CD1c-positive myeloid dendritic cell (primary cell): ENCODE data around the gene MYOM3.

Source experiments
- DNase-seq: peaks from one replicate; pipeline ENCODE4 v3.0.0-alpha.2; 2016; ENCODE audit errors: extremely low spot score

MYOM3 gene

DNA sequence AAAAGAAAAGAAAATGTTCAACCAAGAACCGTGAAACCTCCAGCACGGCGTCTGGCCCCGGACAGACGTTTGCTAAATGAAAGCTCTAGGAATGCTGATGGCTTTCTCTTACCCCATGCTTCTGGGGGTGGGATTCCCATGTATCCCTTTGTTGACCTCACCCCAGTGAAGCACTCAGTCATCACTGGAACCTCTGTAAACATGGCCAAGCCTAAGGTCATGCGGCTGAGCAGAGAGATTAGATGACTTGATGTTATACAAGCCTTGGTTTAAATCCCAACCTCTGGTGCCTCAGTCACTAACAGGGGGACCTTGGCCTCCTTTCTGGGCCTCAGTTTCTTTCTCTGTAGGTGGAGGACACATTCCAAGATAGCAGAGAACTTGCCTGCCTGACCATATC, 2.8 kb upstream of the MYOM3 start:
- no peak for DNase-seq

DNA sequence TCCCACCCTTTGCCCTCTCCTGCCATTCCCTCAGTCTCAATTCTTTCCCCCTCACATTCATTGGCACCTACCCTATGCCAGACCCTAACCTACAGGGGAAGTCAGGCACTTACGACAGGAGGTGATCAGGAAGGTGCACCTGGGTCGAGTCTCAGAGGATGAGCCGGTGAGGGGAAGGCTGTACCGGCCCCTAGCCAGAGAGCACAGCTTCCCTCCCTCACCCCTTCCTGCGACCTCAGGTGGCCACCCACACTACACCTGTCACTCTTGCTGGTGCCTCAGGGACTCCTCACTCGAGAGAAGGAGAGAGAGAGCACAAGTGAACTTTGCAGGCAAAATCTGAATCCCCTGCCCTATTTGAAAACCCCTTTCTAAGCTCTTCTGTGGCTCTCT, 1.7 kb upstream of the MYOM3 start:
- no peak for DNase-seq

DNA sequence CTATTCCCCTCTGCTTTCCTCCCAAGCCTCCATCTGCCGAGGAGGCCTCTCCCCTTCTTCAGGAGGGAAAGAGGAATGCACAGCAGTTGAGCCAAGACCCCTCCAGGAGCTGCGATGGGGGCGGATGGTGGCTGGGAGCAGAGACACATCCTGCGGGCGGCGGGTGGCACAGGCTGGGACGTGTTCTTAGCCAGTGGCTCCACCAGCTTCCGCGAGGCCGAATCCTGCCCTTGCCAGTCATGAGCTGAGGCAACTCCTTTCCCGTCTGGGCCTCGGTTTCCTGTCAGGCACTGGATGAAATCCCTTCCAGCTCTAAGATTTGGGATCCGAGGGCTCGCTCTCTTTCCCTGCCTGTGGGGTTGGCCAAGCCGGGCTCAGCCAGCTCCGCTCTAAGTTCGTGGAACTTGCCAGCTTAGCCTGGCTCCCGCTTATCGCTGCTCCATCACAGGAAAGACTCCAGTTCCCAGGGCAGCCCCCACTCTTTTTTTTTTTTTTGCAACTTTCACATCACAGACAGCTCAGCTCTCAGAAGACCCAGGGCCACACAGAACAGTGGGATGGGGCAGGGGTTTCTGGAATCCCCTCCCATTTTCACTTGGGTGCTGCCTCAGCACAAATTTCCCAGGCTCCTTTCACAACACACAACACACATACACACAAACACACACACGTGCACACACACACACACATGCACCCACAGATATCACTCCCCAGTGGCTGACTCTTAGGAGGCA, 506 bp downstream of the MYOM3 start:
- DNase-seq = no peak

DNA sequence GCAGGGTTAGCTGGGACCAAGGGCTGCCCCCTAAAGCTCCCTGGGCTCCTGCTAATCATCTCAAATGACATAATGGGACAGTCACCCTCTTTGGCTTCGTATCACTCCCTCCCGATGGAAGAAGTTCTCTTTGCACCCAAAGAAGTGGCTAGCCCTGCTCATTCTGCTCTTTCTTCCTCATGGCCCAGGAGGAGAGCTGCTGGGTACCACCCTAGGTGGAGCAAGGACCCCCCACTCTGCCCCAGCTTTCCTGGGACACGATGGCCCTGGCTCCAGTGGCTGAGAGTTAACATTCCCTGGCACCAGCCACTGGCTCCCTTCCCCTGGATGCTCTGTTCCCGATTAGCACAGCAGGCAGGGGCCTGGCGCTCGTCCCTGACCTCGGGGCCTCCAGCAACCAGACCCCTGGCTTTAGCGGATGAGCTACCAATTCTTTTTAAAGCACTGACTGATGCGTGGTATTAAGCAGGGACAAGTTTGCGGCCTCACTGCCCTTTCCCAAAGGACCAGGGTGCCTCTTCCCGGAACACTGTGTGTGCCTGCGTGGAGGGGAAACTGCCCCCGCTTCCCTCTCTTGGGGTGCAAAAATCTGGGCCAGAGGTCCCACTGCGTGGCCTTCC, 1.2 kb downstream of the MYOM3 start:
- DNase-seq = no peak

DNA sequence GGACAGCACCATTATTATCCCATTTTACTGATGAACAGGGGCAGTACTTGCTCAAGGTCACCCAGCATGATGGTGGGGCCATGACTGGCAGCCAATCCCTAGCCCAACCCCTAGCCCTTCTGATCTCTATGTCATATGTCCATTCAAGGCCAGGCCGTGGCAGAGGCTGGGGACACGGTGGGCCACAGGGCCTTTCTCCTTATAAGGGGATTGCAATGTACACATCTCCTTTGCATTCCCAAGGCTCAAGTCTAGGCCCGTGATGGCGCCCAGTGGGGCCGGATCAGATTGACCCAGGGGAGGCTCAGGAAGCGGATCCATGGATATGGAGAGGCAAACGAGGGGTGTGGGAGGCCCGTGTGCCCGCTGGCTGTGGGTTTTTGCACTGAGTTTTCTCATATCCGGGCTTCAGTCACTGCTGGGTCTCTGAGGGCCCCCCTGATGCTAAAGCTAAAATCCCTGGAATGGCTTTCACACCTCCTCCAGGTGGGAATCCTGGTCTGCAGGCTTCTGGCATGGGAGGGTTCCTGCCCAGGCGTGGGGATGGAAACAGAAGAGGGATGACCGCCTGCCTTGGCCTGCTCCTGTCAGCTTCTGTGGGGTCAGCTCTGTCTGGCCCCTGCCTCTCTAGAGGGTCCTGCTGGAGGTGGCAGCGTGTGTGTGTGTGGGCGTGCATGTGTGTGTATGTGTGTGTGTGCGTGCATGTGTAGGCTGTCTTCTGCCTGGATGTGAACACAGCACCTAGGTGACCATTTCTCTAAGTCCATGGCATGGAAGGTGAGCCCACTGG, 2.1 kb downstream of the MYOM3 start:
- no peak for DNase-seq

DNA sequence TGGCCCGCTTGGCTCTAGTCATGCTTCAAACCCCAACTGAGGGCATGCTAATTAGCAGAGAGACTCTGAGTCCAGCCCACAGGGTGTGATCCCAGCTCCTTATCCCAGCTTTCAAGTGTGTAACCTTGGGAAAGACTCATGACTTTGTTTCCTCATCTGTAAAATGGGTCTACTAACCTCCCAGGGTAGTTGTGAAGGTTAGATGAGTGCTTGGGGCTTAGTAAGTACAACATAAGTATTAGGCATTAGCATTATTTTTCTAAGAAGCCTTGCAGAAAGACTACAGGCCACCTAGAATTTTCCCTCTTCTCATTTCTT, 2.8 kb downstream of the MYOM3 start:
- DNase-seq = no peak

DNA sequence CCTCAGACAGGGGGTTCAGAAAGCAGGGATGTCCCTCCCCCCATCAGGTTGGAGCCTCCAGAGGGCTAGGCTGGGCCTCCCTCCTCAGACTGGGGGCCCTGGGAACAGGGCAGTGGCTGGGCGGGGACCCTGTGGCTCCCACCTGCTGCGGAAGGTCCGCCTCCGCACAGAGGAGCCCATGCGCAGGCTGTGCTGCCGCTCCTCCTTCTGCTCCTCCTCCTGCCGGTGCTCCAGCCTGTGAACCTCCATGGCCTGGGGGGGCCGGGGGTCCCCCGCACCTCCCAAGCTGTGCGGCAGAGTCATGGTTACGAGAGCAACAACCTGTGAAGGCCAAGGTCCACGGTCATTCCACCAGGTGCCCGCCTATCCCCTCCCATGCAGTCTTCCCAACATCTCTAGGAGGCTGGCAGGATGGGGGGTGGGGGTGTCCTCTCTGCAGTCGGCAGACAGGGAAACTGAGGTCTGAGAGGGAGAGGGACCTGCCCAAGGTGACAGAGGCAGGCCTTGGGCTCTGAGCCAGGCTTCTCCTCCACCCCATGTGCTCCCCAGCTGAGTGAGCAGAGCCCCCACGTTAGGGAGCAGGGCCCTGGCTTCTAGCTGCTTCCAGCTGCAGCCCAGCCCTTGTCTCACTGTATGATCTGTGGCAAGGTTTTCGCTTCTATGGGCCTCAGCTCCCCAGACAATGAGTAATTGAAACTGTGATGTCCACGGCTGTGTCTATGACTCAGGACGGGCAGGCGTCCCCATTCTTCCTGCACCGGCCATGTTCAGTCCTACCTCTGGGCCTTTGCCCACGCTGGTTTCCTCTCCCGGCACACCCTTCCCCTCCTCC, 3.4 kb downstream of the MYOM3 start:
- no peak for DNase-seq

DNA sequence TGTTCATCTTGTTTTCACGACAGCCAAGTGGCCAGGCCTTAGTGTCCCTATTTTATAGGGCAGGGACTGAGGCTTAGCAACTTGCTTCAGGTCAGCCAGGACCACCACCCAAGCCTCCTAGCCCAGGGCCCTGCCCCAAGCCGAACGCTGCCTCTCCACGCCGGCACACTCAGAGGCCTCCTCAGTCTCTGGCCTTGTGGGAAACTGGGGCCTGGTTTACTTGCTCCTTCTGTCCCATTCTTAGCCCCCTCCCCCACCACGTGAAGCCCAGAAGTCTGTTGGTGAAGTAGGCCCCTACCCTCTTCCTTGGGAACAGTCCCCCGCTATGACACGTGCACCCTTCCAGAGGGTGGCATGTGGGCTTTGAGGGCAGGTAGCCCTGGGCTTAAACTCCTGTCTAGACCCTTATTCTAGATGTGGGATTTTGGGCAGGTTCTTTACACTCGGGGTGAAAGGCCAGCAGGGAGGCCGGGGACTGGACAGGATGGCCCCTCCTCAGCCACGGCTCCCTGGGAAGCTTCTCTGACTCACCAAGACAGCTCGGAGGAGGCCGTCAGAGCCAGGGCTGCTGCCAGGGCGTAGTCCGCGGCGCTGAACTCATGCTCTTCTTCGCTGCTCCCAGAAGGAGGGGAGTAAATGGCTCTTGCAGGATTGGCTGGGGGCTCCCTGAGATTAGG, 4.3 kb downstream of the MYOM3 start:
- DNase-seq = no peak

DNA sequence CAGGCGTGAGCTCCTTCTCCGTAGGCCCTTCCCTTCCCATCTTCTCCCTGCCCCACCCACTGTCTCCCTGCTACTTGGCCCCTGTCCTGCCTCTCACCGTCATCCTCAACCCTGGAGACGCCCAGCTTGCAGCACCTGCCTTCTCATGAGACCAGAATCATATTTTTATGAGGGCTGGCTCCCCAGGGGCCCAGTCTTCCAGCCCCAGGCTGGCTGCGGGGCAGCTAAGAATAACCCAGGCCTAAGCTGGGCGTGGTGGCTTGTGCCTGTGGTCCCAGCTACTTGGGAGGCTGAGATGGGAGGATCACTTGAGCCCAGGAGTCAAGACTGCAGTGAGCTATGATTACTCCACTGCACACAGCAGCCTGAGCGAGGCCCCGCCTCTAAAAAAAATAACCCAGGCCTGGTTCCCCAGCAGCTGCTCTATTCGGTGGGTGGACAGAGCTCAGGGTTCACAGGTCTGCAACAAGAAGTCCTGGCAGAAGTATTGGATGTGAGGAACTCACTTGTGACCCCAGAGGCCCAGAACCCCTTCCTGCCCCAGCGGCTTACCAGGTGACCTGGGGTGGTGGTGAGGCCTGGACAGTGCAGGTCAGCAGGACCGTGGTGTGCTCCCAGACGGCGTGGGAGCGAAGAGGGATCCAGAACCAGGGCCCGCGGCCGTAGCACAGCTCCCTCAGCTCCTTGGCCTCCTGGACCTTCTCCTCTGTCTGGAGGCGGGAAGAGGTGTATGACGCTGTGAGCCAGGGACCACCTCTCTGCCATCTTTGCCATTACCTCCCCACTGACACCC, 6.4 kb downstream of the MYOM3 start:
- DNase-seq = no peak

DNA sequence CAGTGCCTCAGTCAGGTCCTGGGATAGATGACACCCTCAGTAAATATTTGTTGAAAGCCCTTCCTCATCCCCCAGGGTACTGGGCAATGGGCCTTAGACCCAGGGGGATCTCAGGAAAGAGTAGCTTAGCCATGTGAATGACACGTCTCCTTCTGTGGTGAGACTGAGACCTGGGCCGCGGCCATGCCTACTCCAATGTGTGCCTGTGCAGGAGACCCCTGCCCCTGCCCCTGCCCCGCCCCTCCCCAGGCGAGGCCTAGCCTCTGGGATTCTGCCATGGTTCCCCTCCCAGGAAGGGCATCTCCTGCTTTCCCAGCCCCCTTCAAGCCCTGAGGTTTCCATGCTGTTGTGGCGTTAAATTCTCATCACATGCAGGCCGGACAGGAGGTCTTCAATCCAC, 7.1 kb downstream of the MYOM3 start:
- DNase-seq = no peak

DNA sequence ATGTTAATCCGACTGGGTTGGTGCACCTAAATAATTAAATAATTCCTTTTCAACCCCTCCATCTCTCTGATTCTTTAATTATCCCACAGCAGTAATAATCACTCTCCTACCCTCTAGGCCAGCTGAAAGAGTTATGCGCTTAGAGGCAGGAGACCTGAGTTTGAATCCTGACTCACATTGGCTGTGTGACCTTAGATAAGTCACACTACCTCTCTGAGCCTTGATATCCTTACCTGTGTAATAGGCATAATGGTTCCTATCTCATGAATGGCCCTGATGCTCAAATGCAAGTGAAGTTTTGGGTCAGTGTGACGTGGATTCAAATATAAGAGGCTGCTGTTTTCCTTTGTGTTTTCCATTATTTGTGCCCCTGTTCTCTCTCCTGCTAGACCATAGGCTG, 8.1 kb downstream of the MYOM3 start:
- no peak for DNase-seq

DNA sequence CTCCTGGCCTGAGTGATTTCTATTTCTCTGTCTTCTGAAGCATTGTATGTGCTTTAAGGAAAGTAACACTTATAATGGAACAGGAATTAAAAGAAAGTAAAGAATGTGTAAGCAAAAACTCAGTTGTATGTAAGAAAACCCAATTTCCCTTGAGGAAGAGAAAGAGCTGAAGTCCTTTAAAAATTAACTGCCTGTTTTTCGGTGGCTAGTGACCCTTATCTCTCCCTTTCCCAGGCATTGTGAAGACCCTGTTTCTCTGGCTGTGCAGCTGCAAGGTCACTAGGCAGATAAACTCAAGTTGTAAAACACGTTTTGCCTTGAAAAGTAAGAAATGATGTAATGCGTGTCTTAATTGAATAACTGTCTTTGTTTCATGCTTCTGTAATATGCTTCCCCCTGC, 8.5 kb downstream of the MYOM3 start:
- no peak for DNase-seq

DNA sequence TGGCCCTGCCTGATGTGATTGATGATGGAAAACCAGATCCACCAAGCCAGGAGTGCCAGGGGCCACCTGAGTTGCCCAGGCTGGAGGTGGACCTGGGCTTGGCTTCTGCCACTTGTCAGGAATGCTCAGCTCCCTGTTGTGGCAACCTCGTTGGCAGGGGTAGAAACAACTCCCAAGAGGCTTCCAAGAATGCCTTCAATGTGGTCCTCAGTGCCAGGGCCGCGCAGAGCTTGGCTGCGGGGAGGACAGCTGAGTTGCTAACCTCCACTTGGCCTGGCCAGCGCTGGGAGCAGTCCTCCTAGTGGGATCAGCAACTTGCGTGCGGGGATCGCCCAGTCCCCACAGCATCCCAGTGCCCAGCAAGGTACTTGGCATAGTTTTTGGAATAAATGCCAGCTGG, 9.0 kb downstream of the MYOM3 start:
- DNase-seq = no peak

DNA sequence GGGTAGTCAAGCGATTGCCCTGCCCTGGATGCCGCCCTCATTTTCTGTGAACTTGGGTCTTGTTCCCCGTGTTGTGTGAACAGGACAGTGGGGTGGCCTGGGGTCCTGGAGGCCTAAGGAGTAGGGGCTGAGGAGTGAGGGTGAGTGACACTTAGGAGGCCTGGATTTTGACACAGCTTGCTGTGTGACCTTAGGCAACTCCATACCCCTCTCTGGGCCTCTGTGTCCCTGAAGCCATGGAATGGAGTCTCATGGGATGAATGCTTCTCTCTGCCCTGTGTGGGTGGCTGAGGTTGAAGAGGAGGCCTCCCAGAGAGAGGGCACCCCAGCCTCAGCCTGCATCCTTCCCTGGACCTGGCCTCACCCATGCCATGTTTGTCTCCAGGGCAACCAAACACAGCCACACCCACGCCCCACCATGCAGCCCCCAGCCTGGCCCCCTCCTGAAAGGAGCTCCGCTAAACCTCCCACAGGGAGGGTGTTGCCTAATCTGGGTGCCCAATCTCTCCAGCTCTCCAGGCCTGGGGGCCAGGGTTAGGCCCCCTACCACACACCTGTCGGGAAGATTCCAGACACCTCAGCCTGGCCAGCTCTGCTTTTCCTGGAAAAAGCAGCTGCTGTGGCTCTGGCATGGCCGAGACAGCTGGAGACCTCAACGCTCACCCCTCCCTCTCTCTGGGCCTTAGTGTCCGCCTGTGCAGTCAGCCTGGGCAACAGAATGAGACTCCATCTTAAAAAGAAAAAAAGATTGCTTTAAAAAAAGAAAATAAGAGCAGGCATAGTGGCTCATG, 9.9 kb downstream of the MYOM3 start:
- no peak for DNase-seq

DNA sequence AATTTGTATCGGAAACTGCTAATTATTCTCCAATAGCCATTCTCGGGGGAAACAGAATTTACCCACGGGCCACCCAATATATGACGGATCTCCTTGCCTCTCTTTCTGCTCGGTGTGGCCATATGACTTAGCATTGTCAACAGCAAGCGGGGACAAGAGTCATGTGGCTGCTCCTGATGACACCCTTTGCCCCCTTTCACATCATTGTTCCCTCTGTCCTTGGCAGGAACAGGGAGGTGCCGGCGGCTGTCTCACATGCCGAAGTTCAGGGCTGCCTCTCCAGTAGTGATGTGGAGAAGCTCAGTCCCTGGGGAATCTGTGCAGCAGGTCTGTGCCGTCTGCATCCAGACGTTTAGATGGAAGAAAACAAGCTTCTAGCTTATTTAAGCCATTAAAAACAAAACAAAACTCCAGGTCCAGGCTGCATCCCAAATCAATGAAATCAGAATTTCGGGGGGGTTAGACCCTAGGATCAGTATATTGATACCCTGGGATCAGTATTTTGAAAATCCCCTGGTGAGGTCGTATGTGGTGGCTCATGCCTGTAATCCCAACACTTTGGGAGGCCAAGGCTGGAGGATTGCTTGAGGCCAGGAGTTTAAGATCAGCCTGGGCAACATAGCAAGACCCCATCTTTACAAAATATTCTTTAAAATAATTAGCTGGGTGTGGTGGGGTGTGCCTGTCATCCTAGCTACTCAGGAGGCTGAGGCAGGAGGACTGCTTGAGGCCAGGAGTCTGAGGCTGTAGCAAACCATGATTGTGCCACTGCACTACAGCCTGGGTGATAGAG, 10.8 kb downstream of the MYOM3 start:
- no peak for DNase-seq

DNA sequence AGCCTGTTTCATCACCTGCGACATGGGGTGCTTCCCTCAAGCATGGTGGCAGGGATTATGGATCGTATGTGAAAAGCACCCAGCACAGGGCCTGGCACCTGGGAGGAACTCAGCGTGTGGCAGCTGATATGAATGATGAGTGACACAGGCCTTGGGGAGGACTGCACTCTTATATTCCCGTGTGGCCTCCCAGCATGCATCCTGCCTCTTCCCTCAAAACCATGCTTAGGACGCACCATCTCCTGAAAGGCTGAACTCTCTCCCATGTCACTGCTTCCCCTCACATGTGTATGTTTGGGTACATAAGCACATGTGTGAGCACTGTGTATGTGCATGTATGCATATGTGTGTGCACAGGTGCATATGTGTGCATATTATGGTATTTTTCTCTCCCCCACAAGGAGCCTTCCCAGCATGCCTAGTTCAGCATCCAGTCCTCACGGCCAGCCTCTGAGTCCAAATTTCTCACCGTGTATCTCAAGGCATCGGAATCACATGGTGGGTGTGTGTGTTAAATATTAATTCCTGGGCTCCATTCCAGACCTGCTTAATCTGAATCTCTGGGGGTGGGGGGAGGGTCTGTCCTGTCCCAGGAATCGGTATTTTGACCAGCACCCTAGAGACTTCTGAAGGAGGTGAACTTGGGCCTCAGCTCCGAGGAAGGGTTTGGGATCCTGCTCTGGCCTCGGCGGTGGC, 12.8 kb downstream of the MYOM3 start:
- no peak for DNase-seq

DNA sequence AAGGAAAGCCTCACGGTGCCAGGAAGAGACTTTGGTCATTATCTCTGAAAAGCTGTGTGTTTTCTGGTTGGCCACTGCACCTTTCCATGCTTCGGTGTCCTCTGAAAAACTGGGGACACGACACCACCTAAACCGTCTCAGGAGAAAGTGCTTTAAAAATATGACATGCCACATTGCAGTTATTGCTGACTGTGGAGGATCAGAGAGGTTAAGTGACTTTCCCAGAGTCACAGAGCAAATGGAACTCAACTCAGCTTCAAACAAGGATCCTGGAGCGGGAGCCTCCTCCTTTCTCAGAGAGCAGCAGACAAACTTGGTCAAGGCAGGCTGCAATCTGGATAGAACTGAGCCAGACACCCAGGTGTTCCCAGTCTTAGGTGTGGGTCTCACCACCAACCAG, 13.8 kb downstream of the MYOM3 start:
- DNase-seq = no peak

DNA sequence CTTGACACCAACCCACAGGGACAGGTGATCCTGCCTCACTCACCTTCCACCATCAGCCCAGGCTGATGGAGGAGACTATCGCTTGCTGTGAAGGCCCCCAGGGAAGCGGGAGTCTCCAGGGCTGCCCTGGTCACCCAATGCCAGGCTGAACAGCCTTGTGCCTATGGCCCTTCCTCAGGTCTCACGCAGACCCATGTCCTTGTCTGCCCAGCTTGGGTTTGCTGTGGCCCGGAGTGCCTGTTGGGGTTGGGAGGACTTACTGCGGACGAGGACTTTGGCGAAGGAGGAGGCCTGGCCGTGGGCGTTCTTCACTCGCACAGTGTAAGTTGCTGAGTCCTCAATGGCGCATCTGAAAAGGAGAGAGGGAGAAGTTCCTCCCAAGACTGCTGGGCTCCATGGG, 14.3 kb downstream of the MYOM3 start:
- no peak for DNase-seq

DNA sequence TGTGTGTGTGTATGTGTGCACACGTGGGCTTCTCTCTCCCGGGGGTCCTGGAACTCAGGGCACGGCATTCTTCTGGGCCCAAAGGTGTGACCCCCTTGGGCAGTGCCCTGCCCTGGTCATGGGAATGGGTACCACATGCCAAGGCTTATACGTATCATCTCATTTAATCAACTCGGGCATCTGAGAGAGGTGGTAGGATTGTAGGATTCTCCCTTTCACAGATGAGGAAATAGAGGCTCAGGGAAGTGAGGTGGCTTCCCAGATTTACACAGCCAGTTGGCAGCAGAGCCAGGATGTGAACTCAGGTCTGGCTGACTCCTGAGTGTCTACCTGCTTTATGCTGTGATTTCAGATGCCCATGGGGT, 15.2 kb downstream of the MYOM3 start:
- no peak for DNase-seq
